Nephron (organoid): Measurements from ENCODE around the gene PTPA.

Source experiments
- H3K27ac Mint-ChIP-seq, 3 experiments: 2 replicates each; pipeline ENCODE4 v1.8.0; 2020; ENCODE audit warnings: mixed read lengths in 3 of 3, mild to moderate bottlenecking in 2 of 3, moderate library complexity in 1 of 3
- H3K27me3 Mint-ChIP-seq: 2 replicates; pipeline ENCODE4 v1.8.0; 2021; ENCODE audit warnings: low read depth, mild to moderate bottlenecking, moderate library complexity, mixed read lengths
- H3K36me3 Mint-ChIP-seq: 2 replicates; pipeline ENCODE4 v1.8.0; 2020; ENCODE audit warnings: low read depth, mixed read lengths
- H3K4me1 Mint-ChIP-seq: 2 replicates; pipeline ENCODE4 v1.8.0; 2020; ENCODE audit warnings: mixed read lengths
- H3K4me3 Mint-ChIP-seq, 3 experiments: 2 replicates each; pipeline ENCODE4 v1.8.0; 2020; ENCODE audit warnings: mild to moderate bottlenecking in 3 of 3, mixed read lengths in 3 of 3, moderate library complexity in 2 of 3
- H3K9me3 Mint-ChIP-seq: 2 replicates; pipeline ENCODE4 v1.8.0; 2020; ENCODE audit warnings: mixed read lengths
- TF ChIP-seq, protein P1 (sequence below), 3 experiments: fragments of 200-600 bp; sonication (generic); IDR thresholded peaks; one replicate each; pipeline ENCODE4 v1.5.0; 2021; ENCODE audit warnings: antibody characterized with exemption in 3 of 3; ENCODE audit not compliant: unreplicated experiment in 3 of 3

PTPA gene

DNA sequence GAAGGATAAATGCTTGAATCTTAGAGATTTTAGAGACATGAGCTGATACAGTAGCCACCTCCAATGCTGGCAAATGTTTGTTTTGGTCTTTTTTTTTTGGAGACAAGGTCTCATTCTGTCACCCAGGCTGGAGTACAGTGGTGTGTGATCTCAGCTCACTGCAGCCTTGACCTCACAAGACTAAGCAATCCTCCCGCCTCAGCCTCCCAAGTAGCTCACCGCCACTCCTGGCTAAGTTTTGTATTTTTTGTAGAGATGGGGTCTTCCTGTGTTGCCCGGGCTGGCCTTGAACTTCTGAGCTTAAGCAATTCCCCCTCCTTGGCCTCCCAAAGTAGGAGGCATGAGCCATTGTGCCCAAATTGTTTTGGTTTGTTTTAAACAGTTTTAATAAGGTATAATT is 37.1 kb upstream of the PTPA start:
- TF ChIP-seq, protein P1, sequence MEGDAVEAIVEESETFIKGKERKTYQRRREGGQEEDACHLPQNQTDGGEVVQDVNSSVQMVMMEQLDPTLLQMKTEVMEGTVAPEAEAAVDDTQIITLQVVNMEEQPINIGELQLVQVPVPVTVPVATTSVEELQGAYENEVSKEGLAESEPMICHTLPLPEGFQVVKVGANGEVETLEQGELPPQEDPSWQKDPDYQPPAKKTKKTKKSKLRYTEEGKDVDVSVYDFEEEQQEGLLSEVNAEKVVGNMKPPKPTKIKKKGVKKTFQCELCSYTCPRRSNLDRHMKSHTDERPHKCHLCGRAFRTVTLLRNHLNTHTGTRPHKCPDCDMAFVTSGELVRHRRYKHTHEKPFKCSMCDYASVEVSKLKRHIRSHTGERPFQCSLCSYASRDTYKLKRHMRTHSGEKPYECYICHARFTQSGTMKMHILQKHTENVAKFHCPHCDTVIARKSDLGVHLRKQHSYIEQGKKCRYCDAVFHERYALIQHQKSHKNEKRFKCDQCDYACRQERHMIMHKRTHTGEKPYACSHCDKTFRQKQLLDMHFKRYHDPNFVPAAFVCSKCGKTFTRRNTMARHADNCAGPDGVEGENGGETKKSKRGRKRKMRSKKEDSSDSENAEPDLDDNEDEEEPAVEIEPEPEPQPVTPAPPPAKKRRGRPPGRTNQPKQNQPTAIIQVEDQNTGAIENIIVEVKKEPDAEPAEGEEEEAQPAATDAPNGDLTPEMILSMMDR (IDR thresholded peaks at IDR 0.05; ENCODE audit: unreplicated experiment in 3 of 3): no peak
- Mint-ChIP-seq H3K27ac (no peak overlapping the region), H3K27me3 (no peaks in the 10 kb centered on the region), H3K4me1 (no peaks in the 10 kb centered on the region), H3K4me3 (no peak overlapping the region), H3K9me3 (no peaks in the 10 kb centered on the region), H3K36me3 (no peaks in the 10 kb centered on the region)

DNA sequence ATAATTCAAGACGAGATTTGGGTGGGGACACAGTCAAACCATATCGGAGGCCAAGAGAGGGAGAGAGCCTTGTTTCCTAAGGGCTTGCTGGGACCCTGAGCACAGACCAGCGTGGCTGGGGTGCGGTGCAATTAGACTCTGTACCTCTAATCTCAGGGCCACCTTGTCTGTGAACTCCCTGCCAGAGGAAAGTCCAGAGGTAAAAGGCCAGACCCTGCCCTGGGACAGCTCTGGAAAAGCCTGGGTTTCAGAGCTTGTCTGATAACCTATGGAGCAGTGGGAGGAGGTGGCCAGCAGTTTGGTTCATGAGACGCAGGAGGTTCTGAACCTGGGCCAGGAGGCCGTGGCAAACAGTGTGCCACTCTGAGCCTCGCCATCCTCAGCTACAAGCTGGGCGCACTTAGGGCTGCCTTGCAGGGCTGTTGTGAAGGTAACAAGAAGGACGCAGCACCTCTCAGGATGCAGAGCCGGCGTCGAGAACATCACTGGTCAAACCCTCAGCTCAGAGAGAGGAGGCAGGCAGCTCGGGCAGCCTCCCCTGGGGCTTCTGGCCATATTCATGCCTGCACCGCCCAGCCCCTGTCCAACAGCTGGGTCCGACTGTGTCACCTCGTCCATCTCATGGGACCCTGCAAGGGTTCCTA is 35.1 kb upstream of the PTPA start:
- Mint-ChIP-seq H3K9me3 (no peaks in the 10 kb centered on the region), H3K27me3 (no peaks in the 10 kb centered on the region), H3K36me3 (no peaks in the 10 kb centered on the region), H3K27ac (no peak overlapping the region), H3K4me3 (no peak overlapping the region), H3K4me1 (peaks cover 7% of the 10 kb centered on the region)
- TF ChIP-seq, protein P1 (IDR thresholded peaks at IDR 0.05; ENCODE audit: unreplicated experiment in 3 of 3): no peak

GRCh38 chr9:129076640-129077037 is 34.6 kb upstream of the PTPA start:
- H3K9me3 Mint-ChIP-seq: no peaks in the 10 kb centered on the region
- TF ChIP-seq, protein P1 (IDR thresholded peaks at IDR 0.05; ENCODE audit: unreplicated experiment in 3 of 3): no peak
- peaks cover 7% of the 10 kb centered on the region for H3K4me1 Mint-ChIP-seq
- H3K36me3 Mint-ChIP-seq: no peaks in the 10 kb centered on the region
- H3K27me3 Mint-ChIP-seq: no peaks in the 10 kb centered on the region
- H3K27ac Mint-ChIP-seq: no peak overlapping the region
- H3K4me3 Mint-ChIP-seq: no peak overlapping the region

GRCh38 chr9:129077236-129077635 is 34.0 kb upstream of the PTPA start:
- Mint-ChIP-seq H3K4me1 (peaks cover 7% of the 10 kb centered on the region), H3K27me3 (no peaks in the 10 kb centered on the region), H3K4me3 (no peak overlapping the region), H3K36me3 (no peaks in the 10 kb centered on the region), H3K9me3 (no peaks in the 10 kb centered on the region), H3K27ac (no peak overlapping the region)
- TF ChIP-seq, protein P1 (IDR thresholded peaks at IDR 0.05; ENCODE audit: unreplicated experiment in 3 of 3): no peak

GRCh38 chr9:129078691-129079503 is 32.3 kb upstream of the PTPA start:
- Mint-ChIP-seq H3K36me3 (no peaks in the 10 kb centered on the region), H3K9me3 (no peaks in the 10 kb centered on the region), H3K4me1 (peaks cover 7% of the 10 kb centered on the region), H3K27ac (no peak overlapping the region), H3K4me3 (peak overlapping the region; percentile 92 to 93 (median 93)), H3K27me3 (no peaks in the 10 kb centered on the region)
- TF ChIP-seq, protein P1 (IDR thresholded peaks at IDR 0.05; ENCODE audit: unreplicated experiment in 3 of 3): no peak
